GM18873 (cell line): ENCODE data around the gene LRRC75B.
"Not testable (repeated sequence)": the region's sequence is repeated elsewhere in the genome, so short reads cannot be mapped to it uniquely, and the experiment has no call there.

Source experiments
- ATAC-seq: cut with Tn5 transposase; IDR thresholded peaks from one replicate; pipeline ENCODE4 v1.9.1; 2021; ENCODE audit warnings: mild to moderate bottlenecking, moderate library complexity, moderate number of reproducible peaks; ENCODE audit not compliant: unreplicated experiment, low FRiP score

Gene LRRC75B

DNA sequence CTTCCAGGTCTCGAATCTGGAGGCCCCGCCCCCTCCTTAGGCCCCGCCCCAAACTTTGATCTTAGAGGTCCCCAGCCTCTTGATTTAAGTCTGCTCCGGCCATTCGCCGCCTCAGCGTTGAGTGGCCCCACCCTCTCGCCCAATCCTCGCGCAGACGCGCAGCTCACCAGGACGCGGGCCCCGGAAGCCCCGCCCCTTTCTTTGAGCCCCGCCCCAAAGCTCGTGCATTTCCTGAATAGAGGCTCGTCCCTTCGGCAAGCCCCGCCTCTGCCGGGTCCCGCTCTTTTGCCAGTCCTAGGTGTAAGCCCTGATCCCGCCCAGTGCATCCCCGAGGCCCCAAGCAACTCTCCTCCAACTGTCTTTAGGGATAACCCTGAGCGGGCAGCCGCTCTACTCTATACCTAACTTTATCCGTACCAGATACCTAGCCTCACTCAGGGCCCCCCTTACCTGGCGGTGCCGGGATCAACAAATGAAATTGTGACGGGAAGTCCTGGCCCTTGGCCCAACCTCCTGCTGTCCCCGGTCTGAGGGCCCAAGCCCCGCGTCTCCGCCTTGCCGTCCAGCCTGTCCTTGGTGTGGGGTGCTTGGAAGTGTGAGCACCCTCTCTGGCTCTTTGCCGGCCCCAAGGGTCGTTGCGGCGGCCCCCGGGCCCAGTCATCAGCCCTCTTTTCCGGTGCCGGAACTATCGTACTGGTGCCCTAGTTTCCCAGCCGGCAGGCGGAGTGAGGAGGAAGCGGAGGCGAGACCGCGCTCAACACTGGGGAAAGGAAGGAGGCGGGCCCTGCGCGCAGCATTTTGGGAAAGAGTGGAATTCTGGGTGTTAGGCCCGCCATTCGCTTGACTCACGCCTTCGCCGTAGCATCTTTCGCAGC, 37.5 kb downstream of the LRRC75B start, which contains the start of gene SNRPD3:
Gene SNRPD3 (plus strand): TSS at position 835 of the 875 bp plus-strand sequence. CDS start 1,676 bp downstream, outside the sequence.
- ATAC-seq = peak; percentile 60

DNA sequence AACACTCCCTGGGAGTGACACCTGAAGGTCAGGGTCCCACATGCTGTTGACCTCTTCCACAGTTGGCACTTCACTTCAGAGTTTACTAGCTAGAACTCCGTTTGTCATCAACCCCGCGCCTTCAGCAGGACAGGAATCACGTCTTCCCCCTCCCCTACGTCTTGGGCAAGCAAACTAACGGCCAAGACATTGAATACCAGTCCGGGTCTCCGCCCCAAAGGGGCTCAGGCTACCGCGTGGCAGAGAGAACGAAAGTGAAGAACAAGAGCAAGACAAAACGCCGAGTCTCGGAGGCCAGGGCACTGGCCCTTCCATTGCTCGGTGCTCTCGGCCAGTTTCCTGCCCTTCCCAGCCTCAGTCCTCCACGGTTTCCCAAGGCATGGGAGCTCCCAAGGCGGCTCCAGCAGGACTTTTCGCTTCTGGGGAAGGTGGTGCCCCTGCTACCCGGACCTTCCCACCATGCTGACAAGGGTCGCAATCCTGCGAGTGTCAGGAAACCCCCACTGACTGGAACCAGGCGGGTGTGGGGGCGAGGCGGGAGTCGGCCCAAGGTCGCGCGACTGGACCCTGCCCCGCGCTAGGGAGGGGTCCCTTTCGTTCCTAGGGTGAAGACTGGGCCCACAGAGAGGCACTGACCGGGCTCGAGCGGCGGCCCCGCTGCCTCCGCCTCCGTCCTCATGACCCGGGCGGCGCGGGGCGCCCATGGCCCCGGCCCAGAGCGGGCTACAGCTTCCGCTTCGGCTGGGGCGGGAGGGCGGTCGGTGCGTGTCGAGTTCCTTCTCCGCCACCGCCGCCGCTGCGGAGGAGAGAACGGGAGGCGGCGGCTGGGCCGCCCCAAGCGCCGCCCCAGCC, 38.3 kb downstream of the LRRC75B start, which contains the start of gene GUCD1:
Gene GUCD1 (minus strand): TSS at position 826 of the 852 bp plus-strand sequence. CDS start 147 bp downstream, at position 679.
- ATAC-seq = peak; percentile 9

DNA sequence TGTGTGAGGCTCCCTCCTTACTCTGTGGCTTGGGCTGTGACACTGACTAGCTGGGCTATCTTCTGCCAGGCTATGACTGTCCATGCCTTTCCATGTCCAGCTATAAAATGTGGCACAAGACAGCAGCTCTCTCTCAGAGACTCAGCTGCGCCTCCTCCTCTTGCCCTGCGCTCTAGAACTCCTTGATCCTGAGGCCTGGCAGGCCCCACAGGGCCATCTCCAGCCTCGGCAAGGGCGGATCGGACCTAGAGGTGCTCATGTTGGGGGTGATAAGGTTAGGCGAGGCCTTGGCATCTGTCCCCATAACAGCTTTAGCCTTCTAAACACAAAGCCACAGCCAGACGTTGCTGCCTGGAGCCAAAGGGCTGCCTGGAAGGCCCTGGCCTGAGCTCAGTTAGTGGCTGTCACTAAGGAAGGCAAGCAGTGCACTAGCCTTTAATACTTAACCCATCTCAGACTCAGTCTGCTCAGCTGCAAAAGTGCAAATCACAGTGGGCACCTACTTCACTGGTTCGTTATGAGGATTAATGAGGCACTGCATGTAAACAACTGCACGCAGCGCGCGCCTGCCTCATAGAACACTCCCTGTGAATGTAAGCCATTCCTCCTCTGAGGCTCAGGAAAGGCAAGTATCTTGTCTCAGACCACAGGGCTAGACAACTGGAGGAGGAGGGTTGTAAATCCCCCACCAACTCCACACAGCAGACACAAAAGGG, 39.1 kb downstream of the LRRC75B start:
- ATAC-seq = no peak

DNA sequence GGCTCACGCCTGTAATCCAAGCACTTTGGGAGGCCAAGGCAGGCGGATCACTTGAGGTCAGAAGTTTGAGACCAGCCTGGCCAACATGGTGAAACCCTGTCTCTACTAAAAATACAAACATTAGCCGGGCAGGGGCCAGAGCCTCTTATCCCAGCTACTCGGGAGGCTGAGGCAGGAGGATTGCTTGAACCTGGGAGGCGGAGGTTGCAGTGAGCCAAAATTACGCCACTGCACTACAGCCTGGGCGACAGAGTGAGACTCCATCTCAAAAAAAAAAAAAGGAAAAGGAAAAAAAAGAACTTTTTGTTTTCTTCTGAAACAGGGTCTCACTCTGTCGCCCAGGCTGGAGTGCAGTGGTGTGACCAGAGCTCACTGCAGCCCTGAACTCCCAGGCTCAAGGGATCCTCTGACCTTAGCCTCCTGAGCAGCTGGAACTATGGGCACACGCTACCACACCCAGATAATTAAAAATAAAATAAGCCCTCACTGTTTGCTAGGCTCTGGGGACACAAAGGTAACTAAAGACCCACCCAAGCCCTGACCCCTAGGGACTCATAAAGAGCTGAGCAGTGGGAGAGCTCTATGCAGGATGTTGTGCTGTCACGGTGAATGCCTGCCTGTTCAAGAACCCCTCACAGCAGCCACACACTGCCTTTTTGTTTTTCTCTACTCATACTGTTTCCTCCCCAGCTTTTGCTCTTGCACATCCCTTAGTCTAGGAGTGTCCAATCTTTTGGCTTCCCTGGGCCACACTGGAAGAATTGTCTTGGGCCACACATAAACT, 40.2 kb downstream of the LRRC75B start:
- not testable (repeated sequence) for ATAC-seq

DNA sequence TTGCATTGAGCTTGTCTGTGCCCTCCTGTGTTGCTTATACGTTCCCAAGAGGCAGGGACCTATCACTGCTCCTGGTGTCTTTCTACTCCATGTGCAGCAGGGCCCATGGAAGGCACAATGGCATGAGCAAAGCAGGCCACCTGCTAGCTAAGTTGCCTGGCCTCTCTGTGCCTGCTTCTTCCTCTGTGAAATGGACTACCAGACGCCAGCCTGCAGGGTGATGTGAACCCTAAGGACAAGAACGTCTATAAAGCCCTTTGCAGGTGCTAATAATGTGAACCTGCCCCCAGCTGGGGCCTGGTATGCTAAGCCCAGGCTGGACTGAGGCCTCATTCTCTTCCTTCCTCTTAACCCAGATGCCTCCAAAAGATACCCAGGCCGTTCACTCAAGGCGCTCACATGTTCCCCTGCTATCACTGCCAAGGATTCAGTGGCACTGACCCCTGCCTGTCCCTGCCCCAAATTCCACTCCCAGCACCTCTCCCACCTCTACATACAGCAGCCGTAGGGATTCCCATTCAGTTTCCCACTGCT, 41.9 kb downstream of the LRRC75B start:
- ATAC-seq = no peak

DNA sequence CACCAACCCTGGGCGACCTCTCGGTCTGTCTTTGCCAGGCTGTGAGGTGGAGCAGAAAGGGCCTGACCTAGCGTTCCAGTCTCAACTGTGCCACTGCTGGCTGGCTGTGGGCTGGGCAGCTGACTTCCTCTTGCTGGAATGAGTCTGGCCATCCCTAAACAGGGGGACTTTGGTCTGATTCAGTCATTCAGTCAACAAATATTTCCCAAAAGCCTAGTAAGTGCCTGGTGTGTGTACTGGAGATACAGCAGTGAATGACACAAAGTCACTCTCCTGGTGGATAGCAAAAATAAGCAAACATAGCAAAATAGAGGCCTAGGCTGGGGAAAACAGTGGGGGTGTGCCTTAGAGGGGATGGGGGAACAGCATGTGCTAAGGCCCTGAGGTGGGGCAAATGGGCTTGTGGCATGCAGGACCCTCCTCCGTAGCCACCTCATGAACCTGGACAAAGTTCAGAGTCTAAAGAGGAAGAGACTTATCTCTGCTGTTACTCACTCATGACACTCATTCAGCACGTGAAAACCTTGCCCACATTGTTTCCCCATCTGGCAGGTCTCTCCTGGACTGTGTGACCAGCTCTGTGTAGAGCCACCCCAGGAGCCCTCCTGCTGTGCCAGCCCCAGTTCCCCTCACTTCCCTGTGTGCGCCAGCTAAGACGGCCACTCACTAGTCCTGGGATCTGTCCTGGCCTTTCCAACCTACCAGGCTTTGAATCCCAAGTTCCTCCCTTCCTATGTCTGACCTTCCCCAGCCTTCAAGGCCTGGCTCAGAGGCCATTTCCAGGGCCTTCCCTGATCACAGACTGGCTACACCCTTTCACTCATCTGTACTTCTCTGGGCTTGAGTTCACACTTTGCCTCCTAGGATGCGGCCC, 42.6 kb downstream of the LRRC75B start:
- ATAC-seq = no peak

DNA sequence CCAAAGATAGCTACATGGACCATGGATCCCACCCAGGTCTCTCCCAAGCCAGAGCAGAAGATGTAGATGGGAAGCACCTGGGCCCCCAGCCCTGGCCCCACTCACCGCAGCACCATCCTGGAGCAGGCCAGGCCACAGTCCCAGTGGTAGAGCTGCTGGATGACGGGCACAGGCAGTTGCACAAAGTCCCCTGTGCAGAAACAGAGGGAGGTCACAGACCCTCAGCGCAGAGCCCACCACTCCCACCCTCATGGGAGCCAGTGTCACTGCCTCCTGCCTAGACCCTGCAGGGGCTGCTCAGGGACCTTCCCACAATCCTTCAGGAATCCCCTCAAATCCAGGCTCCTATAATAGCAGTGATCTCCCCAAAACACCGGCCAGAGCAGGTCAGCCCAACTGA, 44.1 kb downstream of the LRRC75B start:
- no peak for ATAC-seq

DNA sequence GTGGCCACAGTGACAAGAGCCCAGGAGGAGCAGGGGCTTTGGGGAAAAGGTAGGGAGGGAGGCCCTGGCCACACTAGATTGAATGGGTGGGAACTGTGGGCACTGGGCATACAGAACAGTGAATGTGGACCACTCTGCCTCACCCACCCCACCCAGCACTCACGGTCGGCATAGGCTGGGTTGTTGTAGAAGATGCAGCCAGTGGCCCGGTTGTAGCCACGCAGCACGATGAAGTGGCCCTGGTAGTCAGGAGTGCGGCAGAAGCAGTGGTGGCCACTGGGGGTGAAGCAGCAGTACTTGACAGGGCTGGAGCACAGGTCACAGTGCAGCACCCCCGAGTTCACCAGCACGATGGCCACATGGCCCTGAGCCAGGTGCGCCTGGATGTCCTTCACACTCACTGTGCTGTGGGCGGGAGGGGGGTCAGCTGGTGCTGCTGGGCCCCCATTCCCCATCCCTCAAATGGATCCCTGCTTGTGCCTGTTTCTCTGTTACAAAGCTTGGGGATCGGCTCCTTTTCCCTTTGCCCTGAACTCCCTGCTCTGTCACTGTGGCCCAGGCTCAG, 49.1 kb downstream of the LRRC75B start:
- no peak for ATAC-seq

DNA sequence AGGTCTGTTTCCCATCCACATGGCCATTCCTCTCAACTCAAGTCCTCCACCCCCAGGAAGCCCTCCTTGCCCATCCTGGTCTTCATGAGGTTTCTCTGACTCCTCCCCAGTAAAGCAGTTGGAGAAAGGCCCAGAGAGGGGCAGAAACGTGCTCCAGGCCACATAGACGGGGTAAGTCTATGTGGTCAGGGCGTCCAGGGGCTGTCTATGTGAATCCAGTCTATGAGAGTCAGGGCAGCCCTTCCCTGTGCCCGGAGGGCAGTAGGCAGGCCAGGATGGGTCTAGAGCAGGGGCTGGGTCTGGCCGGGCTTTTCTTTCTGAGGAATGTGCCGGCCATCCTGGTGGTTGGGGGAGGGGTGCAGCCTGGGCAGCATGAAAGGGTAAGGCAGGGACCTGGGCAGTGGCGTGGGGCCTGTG, 49.7 kb downstream of the LRRC75B start:
- ATAC-seq = no peak

DNA sequence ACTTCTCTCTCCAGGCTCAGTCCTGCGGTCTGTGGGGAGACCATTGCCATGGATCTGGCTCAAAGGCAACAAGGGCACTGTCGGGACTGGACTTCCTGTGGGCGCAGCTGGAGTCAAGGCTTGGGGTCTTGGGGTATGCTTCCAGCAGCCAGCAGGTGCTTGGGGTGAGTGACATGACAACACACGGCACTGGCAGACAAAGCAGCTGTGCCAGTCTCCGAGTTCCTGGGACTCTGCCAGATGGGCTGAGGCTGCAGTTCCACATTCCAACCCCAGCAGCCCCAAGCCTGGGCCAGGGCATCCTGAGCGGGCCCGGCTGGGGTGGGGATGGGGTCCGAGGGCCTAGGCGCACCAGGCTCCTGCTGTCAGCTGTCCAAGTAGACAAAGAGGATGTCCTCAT, 50.2 kb downstream of the LRRC75B start:
- no peak for ATAC-seq

DNA sequence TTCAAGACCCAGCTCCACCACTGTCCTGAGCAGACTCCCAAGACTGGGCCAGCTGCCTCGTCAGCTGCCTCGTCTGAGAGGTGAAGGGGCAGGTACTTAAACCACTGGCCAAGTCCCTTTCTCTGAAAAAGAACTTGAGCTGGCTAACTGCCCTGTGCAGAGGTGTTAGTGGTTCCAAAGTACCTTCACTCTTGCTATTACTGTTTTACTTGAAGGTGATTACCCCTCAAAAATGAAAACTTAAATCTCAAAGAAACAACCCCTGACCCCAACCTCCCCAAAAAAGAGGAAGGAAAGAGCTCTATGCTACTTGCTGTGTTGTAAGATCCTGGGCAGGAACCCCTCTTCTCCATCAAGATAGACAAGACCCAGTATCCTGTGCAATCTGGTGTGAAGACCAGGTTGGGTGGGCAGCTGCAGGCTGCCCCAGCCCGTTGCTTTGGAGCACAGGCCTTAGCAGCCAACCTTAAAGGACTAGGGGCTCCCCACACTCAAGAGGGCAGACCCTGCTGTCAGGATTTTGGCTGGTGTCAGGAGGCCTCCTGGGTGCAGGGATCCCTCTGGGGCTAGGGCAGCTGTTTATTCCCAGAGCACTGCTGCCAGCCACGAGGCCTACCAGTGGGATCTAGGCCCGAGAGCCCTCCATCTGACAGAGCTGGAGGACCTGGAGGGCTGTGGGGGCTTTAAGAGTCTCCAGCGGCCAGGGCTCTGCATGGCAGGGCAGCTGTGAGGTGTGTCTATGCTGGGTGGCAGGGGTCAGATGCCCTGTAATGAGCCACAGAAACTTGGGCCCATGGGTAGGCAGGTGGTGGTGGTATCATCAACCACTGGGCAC, 51.0 kb downstream of the LRRC75B start:
- no peak for ATAC-seq

DNA sequence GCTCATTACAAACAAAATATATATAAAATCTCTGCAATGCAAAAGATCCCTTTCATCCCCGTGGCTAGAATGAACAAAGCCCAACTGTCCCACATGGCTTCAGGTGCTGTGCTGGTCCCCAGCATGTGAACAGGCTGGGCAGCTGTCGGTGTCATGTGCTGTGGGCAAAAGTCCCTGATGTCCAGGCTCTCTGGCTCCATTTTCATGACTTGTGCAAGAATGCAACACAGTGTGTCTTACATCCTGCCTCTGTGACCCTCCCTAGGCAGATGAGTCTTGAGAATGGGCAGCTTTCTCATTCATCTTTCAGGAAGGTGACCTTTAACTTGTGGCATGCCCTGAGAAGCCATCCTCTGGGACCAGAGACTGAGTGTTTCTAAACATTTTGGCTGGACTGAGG, 52.4 kb downstream of the LRRC75B start:
- no peak for ATAC-seq

DNA sequence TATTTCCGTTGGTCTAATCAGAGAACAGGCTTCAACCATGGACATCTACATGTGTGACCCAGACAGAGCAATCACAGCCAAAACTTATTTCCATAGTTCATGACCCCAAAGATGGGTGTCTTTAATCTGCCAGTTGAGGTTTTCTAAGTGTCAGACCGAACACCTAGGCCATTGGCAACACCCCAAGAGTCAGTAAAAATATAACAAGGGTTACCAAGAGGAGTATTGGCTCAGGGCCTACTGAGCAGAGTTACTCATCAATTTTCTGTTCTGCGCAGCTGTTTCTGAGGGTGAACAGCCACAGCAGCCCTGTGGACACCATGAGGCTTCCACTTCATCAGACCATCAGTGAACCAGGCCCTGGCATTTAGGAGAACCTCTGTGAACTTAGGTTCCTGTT, 56.8 kb downstream of the LRRC75B start:
- no peak for ATAC-seq
